Type B pancreatic cell (in vitro differentiated cells): ENCODE data around the gene GNAL. TPM values are rescaled to one million over a fixed set of nuclear protein-coding genes. Genes with fewer than 3 reads are reported as not detected.
A peak's percentile ranks its signal among the peaks of the same experiment; 100 is the strongest.

Experiments
- DNase-seq: peaks from one replicate; pipeline ENCODE4 v3.0.0; 2021; ENCODE audit warnings: mixed read lengths; ENCODE audit not compliant: unreplicated experiment; ENCODE audit errors: extremely low spot score
- H3K27ac Mint-ChIP-seq: 2 replicates; pipeline ENCODE4 v1.8.0; 2021; ENCODE audit warnings: mild to moderate bottlenecking, mixed read lengths
- H3K27me3 Mint-ChIP-seq: 2 replicates; pipeline ENCODE4 v1.8.0; 2021; ENCODE audit warnings: mixed read lengths
- H3K36me3 Mint-ChIP-seq: 2 replicates; pipeline ENCODE4 v1.8.0; 2021; ENCODE audit warnings: mixed read lengths
- H3K4me1 Mint-ChIP-seq: one replicate; pipeline ENCODE4 v1.8.0; 2021; ENCODE audit warnings: mixed read lengths; ENCODE audit not compliant: unreplicated experiment
- H3K4me3 Mint-ChIP-seq: 2 replicates; pipeline ENCODE4 v1.8.0; 2021; ENCODE audit warnings: mild to moderate bottlenecking, mixed read lengths
- H3K9me3 Mint-ChIP-seq: 2 replicates; pipeline ENCODE4 v1.8.0; 2021; ENCODE audit warnings: mixed read lengths
- CTCF ChIP-seq: fragments of 200-600 bp; sonication (generic); conservative IDR thresholded peaks from 2 replicates; pipeline ENCODE4 v1.5.0; 2021; ENCODE audit warnings: antibody characterized with exemption, mild to moderate bottlenecking
- total RNA-seq: library from RNA; stranded (reverse); gene quantifications from 2 replicates; pipeline ENCODE4 v1.2.1, GENCODE V29; 2021; ENCODE audit warnings: low replicate concordance

GNAL gene
- total RNA-seq, 1 donor from 2014 or later, result 12.9 TPM

- TF ChIP-seq CTCF, result no peak
- Mint-ChIP-seq H3K9me3 (no peaks in the 10 kb centered on the region), H3K27me3 (no peaks in the 10 kb centered on the region), H3K4me1 (peaks cover 36% of the 10 kb centered on the region), H3K36me3 (peaks cover 5% of the 10 kb centered on the region), H3K27ac (peak overlapping the region; percentile 9), H3K4me3 (no peak overlapping the region)
- no peak for DNase-seq
Observed at GRCh38 chr18:11862468-11863137, 173.5 kb downstream of the GNAL start.

DNA sequence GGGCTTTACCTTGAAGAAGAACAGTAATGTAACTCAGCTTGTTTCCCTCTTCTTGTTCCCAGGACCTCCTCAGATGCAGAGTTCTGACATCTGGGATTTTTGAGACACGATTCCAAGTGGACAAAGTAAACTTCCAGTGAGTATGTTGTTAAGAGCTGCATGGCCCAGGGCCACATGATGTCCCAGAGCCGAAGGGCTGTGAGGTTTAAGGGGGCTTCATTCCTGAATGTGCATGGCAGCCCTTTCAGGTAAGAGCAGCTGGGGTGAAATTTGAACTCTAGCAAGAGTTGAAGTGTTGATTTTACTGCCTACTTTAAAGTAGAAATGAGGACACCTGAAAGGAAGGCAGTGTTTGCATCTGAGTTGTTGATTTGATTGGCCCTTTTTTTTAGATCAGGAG is 175.4 kb downstream of the GNAL start:
- no peaks in the 10 kb centered on the region for H3K9me3 Mint-ChIP-seq
- no peak overlapping the region for H3K27ac Mint-ChIP-seq
- no peaks in the 10 kb centered on the region for H3K27me3 Mint-ChIP-seq
- peaks cover 19% of the 10 kb centered on the region for H3K4me1 Mint-ChIP-seq
- no peak overlapping the region for H3K4me3 Mint-ChIP-seq
- TF ChIP-seq CTCF, result no peak
- peaks cover 5% of the 10 kb centered on the region for H3K36me3 Mint-ChIP-seq
- no peak for DNase-seq

DNA sequence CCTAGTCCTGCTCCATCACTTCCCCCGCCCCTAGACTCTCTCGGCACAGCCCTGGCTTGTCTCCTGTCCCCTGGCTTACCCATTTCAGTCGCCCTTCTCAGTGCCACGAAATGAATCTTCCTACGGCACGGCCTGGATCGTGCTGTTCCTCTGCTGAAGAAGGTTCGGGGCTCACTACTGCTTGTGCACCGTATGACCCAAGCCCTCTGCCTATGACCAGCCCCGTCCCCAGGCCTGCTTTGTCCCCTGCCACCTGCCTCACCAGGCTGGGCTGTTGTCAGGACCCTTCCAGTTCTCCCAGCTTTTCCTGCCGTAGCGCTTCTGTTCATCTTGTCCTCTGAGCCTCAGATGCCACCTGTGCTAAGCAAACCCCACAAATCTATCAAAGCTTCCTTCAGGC is 176.0 kb downstream of the GNAL start:
- H3K27ac Mint-ChIP-seq, result peak overlapping the region; percentile 30
- no peak for TF ChIP-seq CTCF
- peaks cover 5% of the 10 kb centered on the region for H3K36me3 Mint-ChIP-seq
- no peaks in the 10 kb centered on the region for H3K27me3 Mint-ChIP-seq
- no peak overlapping the region for H3K4me3 Mint-ChIP-seq
- peaks cover 16% of the 10 kb centered on the region for H3K4me1 Mint-ChIP-seq
- no peaks in the 10 kb centered on the region for H3K9me3 Mint-ChIP-seq
- DNase-seq, result no peak

DNA sequence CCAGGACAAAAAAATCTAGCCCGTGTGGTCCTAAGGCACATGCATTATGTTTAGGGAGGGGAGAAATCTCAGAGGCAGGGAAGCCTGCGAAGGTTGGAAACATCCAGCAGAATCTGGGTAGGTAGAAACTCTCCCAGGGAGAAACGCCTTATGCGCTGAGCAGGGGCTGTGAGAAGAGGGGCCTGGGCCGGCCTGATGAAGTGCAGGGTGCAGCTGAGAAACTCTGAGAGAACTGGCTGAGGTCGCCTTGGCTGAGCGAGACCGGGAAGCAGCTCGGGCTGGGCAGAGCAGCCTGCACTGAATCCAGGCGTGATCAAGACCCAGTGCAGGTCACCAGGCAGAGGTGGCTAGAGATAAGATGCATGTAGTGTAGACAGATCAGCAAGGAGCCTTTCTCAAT is 177.3 kb downstream of the GNAL start:
- Mint-ChIP-seq H3K9me3 (no peaks in the 10 kb centered on the region), H3K27me3 (no peaks in the 10 kb centered on the region), H3K4me1 (peaks cover 10% of the 10 kb centered on the region), H3K36me3 (peaks cover 5% of the 10 kb centered on the region), H3K27ac (no peak overlapping the region), H3K4me3 (no peak overlapping the region)
- TF ChIP-seq CTCF, result no peak
- no peak for DNase-seq

GRCh38 chr18:11866764-11867163 is 177.7 kb downstream of the GNAL start:
- H3K4me1 Mint-ChIP-seq, result peaks cover 7% of the 10 kb centered on the region
- DNase-seq, result no peak
- H3K27me3 Mint-ChIP-seq, result no peaks in the 10 kb centered on the region
- H3K27ac Mint-ChIP-seq, result no peak overlapping the region
- peaks cover 5% of the 10 kb centered on the region for H3K36me3 Mint-ChIP-seq
- TF ChIP-seq CTCF, result no peak
- no peak overlapping the region for H3K4me3 Mint-ChIP-seq
- no peaks in the 10 kb centered on the region for H3K9me3 Mint-ChIP-seq
